ENCODE measurements around the gene NPTN. TPM values are rescaled to one million over a fixed set of nuclear protein-coding genes. Genes with fewer than 3 reads are reported as not detected.

NPTN gene
- total and polyA plus RNA-seq, 2 experiments from 2014 or later: 56.3 to 113 TPM

DNA sequence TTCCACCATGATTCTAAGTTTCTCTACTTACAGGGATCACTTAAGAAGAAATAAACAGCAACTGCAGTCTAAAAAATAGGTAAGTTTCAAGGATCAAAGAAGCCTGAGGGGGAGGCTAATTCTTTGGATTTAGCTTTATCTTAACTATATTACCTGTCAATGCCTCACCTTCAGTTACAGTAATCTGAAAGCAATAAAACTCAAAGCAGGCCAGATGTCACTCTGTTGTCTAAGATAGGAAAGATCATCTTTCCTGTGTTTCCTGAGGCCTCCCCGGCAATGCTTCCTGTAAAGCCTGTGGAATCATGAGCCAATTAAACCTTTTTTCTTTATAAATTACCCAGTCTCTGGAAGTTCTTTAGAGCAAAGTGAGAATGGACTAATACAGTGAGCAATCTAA is 60.2 kb downstream of the NPTN start:
- H3K27me3 Mint-ChIP-seq (ENCODE audit: insufficient read depth, low read depth, poor library complexity): no peaks in the 10 kb centered on the region
- peaks cover 5% of the 10 kb centered on the region; the same call in 2 of the 3 replicates for H3K4me1 Mint-ChIP-seq
- Histone ChIP-seq H3K9me2 (ENCODE audit: insufficient read depth) (no peaks in the 10 kb centered on the region), H3K4me2 (no peak overlapping the region), H2AFZ (no peak overlapping the region), H3K36me3 (ENCODE audit: insufficient read depth) (peaks cover 20% of the 10 kb centered on the region; the same call in 1 of the 2 replicates), H3K27ac (ENCODE audit: low read depth) (no peak overlapping the region), H3K4me3 (no peak overlapping the region), H3F3A (replicated peaks; ENCODE audit: low read depth) (no peaks in the 10 kb centered on the region), H4K20me1 (replicated peaks; ENCODE audit: insufficient read depth) (peaks cover 8% of the 10 kb centered on the region; the same call in 1 of the 2 replicates), H3K27me3 (ENCODE audit: insufficient read depth) (no peaks in the 10 kb centered on the region), H3K79me2 (replicated peaks; ENCODE audit: insufficient read depth) (no peaks in the 10 kb centered on the region), H3K4me1 (ENCODE audit: insufficient read depth) (no peaks in the 10 kb centered on the region)
- H3K4me3 Mint-ChIP-seq: no peak overlapping the region
- H3K9me3 Mint-ChIP-seq: no peaks in the 10 kb centered on the region
- DNase-seq (ENCODE audit: low spot score) (no peak), ATAC-seq (no peak)
- no peak overlapping the region for H3K27ac Mint-ChIP-seq
- H3K36me3 Mint-ChIP-seq (ENCODE audit: low read depth): peaks cover 34% of the 10 kb centered on the region
- TF ChIP-seq EZH2phosphoT487 (IDR thresholded peaks at IDR 0.05; ENCODE audit: unreplicated experiment) (no peak), ZNF331 (CRISPR knock-in tag; IDR thresholded peaks at IDR 0.05; ENCODE audit: low read depth) (no peak), ZNF114 (CRISPR knock-in tag; IDR thresholded peaks at IDR 0.05) (no peak), CREB1 (CRISPR knock-in tag; IDR thresholded peaks at IDR 0.05; ENCODE audit: low read depth) (no peak), POLR2AphosphoS5 (IDR thresholded peaks at IDR 0.05; ENCODE audit: low read depth) (no peak), ETS1 (IDR thresholded peaks at IDR 0.05) (no peak), CTCF (conservative IDR thresholded peaks at IDR 0.05; ENCODE audit: low read depth in 2 of 2) (no peak), STAT1 (IDR thresholded peaks at IDR 0.05; ENCODE audit: unreplicated experiment) (no peak), NANOG (IDR thresholded peaks at IDR 0.05; ENCODE audit: borderline replicate concordance) (no peak), JUNB (IDR thresholded peaks at IDR 0.05; ENCODE audit: unreplicated experiment) (no peak), ZNF462 (CRISPR knock-in tag; IDR thresholded peaks at IDR 0.05) (no peak), EZH2 (IDR thresholded peaks at IDR 0.05; ENCODE audit: low read depth, unreplicated experiment) (no peak)
- TF ChIP-seq, protein P1, sequence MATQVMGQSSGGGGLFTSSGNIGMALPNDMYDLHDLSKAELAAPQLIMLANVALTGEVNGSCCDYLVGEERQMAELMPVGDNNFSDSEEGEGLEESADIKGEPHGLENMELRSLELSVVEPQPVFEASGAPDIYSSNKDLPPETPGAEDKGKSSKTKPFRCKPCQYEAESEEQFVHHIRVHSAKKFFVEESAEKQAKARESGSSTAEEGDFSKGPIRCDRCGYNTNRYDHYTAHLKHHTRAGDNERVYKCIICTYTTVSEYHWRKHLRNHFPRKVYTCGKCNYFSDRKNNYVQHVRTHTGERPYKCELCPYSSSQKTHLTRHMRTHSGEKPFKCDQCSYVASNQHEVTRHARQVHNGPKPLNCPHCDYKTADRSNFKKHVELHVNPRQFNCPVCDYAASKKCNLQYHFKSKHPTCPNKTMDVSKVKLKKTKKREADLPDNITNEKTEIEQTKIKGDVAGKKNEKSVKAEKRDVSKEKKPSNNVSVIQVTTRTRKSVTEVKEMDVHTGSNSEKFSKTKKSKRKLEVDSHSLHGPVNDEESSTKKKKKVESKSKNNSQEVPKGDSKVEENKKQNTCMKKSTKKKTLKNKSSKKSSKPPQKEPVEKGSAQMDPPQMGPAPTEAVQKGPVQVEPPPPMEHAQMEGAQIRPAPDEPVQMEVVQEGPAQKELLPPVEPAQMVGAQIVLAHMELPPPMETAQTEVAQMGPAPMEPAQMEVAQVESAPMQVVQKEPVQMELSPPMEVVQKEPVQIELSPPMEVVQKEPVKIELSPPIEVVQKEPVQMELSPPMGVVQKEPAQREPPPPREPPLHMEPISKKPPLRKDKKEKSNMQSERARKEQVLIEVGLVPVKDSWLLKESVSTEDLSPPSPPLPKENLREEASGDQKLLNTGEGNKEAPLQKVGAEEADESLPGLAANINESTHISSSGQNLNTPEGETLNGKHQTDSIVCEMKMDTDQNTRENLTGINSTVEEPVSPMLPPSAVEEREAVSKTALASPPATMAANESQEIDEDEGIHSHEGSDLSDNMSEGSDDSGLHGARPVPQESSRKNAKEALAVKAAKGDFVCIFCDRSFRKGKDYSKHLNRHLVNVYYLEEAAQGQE (IDR thresholded peaks at IDR 0.05; ENCODE audit: unreplicated experiment): no peak

All from GM23338 (cell line).